DND-41 (cell line): Measurements from ENCODE around the gene DNAH8.

ENCODE experiments used
- CTCF ChIP-seq: IDR thresholded peaks from 2 replicates; pipeline ENCODE4 v1.5.1; 2012; ENCODE audit warnings: borderline replicate concordance, low read length, moderate library complexity, mild to moderate bottlenecking; ENCODE audit not compliant: poor library complexity, severe bottlenecking; ENCODE audit errors: extremely low read depth
- EZH2 ChIP-seq: IDR thresholded peaks from 3 replicates; pipeline ENCODE4 v1.6.1; 2012; ENCODE audit warnings: borderline replicate concordance, low read depth, mild to moderate bottlenecking, moderate library complexity, low read length, inconsistent platforms; ENCODE audit not compliant: severe bottlenecking

- no peak for TF ChIP-seq CTCF
- no peak for TF ChIP-seq EZH2
Measured at GRCh38 chr6:38865521-38866174, 150.5 kb downstream of the DNAH8 start.
